Measurements from ENCODE around the gene SP6.

GRCh38 chr17:47801176-47801765, 49.7 kb downstream of the SP6 start:
- no peak for TF ChIP-seq CTCF (IDR thresholded peaks at IDR 0.05; ENCODE audit: poor library complexity)
- TF ChIP-seq EZH2phosphoT487 (IDR thresholded peaks at IDR 0.05; ENCODE audit: low read depth, severe bottlenecking, unreplicated experiment): no peak

Measured in hepatocyte (in vitro differentiated cells).